Stimulated activated CD4-positive, alpha-beta T cell treated with anti-CD3 and anti-CD28 coated beads, Interleukin-12 subunit alpha, Interleukin-12 subunit beta, amount 100 ng/mL, for 48 hours (primary cell): Measurements from ENCODE around the gene GJB1.

ENCODE experiments used
- DNase-seq, 3 donors: peaks; one replicate each; pipeline ENCODE4 v3.0.0-alpha.2; 2020; ENCODE audit warnings: low read depth in 2 of 3, low spot score in 1 of 3

The GJB1 gene

DNA sequence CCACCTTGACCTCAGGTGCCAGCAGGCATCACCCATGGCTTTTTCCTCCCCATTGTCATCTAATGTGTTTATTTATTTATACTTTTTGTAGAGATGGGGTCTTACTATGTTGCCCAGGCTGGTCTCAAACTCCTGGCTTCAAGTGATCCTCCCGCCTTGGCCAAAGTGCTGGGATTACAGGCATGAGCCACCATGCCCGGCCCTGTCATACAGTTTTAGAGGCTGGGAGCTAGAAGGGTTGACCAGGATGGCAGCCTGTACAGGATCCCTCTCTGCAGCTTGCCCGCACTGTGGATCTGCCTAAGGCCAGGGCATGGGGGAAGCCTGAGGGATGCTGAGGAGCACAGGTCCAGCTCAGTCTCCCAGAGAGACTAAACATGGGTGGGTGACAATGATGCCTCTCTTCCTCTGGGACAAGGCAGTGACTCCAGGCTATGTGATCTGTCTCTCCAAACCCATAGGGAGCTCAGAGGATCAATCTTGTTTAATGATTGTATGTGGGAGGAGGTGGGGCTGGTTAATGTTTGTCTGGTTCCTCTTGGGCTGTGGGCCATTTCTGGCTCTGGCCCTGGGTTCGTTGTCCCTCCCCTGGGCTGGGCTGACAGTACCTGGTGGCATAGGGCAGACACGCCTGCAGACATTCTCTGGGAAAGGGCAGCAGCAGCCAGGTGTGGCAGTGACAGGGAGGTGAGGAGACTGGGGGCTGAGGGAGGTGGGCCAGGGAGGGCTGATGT lies 8.3 kb upstream of the GJB1 start:
- no peak for DNase-seq

DNA sequence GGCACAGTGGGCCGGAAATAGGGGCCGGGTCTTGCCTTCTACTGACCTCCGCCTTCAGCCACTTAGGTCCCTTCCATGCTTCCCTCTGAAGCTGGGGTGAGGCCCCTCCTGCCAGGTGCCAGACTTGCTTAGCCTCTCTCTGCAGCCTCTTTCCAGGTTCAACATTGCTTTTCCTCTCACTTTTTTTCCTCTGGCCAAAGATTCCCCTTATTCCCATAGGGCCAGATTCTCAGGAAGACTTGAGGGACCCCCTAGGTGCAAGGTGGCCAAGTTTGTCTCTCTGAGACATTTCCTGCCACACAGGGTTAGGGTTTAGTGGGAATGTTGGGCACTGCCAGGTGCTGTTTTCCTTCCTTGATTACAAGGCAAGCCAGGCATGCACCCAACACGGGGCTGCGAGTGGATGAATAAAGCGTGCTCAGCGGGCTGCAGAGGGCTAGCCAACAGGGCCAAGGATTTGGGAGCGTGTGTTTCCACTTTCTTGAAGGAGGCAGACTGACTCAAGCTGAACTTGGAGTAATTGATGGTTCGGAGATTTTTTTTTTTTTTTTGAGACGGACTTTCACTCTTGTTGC lies 7.6 kb upstream of the GJB1 start:
- DNase-seq, result no peak

GRCh38 chrX:71216485-71216884 lies 6.5 kb upstream of the GJB1 start:
- DNase-seq, result no peak

DNA sequence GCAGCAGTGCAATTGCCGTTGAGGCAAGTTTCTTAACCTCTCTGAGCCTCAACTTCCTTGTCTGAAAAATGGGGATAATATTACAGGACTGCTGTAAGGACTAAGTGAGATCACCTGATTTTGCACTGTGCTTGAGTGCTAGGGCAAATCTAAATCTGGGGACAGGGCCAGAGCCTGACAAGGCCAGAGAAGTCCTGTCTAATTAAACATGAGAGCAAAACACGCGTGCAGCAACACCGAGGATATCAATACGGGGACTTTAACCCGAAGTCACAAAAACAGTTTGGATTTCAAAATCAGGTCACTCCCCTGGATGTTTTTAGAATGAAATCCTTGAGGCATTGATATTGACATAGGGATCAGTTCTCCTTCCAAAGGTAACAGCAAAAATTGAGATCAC lies 5.7 kb upstream of the GJB1 start:
- DNase-seq, result no peak

DNA sequence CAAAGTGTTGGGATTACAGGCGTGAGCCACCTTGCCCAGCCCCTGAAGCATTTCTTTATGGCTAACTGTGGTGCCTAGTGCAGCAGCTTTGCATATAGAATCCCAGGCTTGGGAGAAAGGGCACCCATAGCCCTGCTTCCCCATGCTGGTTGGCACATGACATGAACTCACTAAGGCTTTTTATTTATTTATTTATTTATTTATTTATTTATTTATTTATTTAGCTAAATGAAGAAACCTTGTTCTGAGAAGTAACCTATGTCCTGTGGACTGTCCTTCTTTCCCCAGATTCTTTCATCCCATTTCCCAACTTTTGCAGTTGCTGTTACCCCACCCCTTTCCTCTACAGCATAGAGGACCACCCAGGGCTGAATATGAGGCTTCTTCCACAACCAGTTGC lies 1.9 kb upstream of the GJB1 start:
- no peak for DNase-seq

DNA sequence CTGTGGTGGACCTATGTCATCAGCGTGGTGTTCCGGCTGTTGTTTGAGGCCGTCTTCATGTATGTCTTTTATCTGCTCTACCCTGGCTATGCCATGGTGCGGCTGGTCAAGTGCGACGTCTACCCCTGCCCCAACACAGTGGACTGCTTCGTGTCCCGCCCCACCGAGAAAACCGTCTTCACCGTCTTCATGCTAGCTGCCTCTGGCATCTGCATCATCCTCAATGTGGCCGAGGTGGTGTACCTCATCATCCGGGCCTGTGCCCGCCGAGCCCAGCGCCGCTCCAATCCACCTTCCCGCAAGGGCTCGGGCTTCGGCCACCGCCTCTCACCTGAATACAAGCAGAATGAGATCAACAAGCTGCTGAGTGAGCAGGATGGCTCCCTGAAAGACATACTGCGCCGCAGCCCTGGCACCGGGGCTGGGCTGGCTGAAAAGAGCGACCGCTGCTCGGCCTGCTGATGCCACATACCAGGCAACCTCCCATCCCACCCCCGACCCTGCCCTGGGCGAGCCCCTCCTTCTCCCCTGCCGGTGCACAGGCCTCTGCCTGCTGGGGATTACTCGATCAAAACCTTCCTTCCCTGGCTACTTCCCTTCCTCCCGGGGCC lies 1.2 kb downstream of the GJB1 start:
- no peak for DNase-seq

DNA sequence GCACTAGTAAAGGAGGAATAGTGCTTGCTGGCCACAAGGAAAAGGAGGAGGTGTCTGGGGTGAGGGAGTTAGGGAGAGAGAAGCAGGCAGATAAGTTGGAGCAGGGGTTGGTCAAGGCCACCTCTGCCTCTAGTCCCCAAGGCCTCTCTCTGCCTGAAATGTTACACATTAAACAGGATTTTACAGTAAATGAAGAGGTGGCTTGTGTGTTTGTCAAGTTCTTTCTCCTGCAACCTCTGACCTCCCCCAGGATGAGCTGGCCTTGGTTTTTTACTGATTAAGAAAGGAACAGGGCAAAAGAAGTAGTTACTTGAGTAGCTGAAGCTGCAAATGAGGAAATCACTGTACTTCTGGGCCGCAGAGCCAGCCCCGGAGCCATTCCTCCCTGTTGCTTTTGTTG lies 2.0 kb downstream of the GJB1 start:
- no peak for DNase-seq

GRCh38 chrX:71225676-71226075 lies 2.7 kb downstream of the GJB1 start:
- DNase-seq, result no peak

GRCh38 chrX:71227370-71228062 lies 4.5 kb downstream of the GJB1 start:
- DNase-seq, result no peak

DNA sequence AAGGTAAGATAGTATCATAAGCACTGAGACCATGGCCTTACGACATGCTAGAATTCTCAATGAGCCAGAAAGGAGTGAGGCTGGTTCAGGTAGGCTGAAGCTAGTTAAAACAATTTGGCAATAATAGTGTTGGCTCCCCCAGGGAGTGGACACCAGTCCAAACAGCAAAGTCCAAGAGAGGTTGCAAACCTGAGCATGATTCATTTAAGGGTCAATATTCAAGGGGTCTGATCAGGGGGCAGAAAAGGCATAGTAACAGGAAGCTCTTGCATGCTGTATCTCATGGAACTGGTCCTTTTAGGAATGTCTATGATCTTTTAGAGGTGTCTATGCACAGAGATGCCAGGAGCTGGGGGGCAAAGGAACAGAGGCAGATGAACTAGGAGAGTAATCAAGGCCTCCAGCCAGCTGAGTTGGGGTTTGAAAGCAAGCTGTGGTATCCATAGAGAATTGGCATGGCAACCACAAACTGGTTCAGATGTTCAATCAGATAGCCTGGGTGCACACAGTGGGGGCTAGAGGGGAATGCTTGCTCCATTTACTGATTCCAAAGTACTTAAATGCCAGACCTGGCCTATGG lies 5.1 kb downstream of the GJB1 start:
- DNase-seq, result no peak

DNA sequence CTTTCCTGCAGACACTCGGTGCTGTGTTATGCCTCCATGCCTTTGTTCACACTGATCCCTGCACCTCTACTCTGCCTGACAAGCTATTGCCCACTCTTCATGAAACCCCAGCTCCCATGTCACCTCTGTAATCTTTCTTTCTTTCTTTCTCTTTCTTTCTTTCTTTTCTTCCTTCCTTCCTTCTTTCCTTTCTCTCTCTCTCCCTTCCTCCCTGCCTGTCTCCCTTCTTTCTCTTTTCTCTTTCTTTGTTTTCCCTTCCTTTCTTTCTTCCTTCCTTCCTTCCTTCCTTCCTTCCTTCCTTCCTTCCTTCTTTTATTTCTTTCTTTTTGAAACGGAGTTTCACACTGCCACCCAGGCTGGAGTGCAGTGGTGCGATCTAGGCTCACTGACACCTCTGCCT lies 12.5 kb downstream of the GJB1 start:
- no peak for DNase-seq

DNA sequence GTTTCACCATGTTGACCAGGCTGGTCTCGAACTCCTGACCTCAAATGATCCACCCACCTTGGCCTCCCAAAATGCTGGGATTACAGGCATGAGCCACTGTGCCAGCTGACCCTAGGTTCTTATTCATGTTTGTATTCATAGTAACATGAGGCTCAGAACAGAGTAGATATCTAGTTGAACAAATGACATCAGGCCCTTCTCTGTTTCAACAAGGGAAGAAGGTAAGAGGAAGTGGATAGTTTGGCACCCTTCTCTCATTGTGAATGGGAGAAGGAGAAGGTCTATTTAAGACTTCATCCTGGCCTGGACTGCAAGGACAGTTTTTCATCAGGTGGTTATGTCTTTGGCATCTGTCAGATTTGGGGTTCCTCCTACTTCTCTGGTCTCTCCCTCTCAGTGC lies 13.8 kb downstream of the GJB1 start:
- DNase-seq, result no peak

- no peak for DNase-seq
Measured at GRCh38 chrX:71239781-71240180, 16.8 kb downstream of the GJB1 start.

GRCh38 chrX:71241301-71241700 lies 18.3 kb downstream of the GJB1 start:
- no peak for DNase-seq

GRCh38 chrX:71244359-71245128 lies 21.5 kb downstream of the GJB1 start:
- no peak for DNase-seq

- no peak for DNase-seq
Measured at GRCh38 chrX:71245159-71245558, 22.1 kb downstream of the GJB1 start.

GRCh38 chrX:71250841-71251240 lies 27.8 kb downstream of the GJB1 start:
- DNase-seq, result no peak

GRCh38 chrX:71251466-71251973 lies 28.5 kb downstream of the GJB1 start:
- DNase-seq, result peak in 2 of 3 donors; percentile 22 to 36

DNA sequence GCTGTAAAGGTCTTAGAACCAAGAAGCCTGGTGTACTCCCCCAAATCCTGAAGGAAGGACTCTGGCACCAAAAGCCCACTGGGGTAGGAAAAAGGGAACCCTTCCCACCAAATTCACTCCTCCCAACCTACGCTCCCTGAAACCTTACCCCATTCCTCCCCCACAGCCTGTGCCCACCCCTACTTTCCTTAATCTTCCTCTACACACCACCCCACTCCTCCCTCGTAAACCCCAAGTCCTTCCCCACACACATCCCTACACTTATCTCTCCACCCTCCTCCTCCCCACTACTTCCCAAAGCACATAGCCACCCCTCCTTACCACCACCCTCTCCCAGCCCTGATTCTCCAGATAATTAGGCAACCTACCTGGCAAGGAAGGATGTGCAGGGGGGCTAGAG lies 29.2 kb downstream of the GJB1 start:
- DNase-seq, result no peak

DNA sequence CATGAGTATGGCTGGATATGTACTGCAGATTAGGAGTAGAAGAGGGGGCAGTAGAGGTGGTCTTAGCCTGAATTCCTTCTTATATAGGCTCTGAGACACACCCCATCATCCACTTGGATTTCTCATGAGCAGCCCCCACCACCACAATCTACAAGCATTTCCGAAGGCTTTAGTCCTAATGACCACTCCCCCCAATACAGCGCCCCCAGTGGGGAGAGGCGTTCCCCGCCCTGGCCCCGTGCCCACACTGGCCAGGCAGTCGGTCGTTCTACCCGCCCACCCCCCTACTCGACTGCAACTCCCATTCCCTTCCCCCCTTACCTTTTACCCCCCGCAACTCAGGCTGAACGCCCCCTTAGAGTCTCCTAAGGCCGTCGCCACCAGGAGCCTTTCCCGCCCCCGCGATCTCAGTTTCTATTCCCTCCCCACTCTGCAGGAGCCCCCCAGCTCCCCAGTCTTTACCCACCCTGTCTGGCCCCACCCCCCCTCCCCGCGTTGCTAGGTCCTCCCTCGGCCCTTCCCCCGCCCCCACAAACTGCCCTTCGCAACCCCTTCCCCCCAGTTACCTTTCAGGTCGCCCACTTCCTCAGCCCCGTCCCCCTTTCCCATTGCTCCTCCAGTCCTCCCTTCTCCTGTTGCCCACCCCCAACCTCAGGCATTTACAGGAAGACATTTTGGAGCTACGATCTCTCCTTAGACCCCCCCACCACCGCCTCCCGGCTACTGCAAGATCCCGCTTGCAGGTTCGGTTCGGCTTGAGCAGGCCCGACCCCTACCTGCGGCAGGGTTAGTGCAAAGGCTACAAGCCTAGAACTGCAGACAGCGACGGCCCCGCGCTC lies 30.4 kb downstream of the GJB1 start:
- peak in 2 of 3 donors; percentile 14 to 17 for DNase-seq
